ENCODE results near the gene NSFL1C. TPM values are rescaled to one million over a fixed set of nuclear protein-coding genes. Genes with fewer than 3 reads are reported as not detected.

Gene NSFL1C
- total RNA-seq, 4 donors from 2014 or later = 33.6 to 62.4 (median 43.6) TPM

DNA sequence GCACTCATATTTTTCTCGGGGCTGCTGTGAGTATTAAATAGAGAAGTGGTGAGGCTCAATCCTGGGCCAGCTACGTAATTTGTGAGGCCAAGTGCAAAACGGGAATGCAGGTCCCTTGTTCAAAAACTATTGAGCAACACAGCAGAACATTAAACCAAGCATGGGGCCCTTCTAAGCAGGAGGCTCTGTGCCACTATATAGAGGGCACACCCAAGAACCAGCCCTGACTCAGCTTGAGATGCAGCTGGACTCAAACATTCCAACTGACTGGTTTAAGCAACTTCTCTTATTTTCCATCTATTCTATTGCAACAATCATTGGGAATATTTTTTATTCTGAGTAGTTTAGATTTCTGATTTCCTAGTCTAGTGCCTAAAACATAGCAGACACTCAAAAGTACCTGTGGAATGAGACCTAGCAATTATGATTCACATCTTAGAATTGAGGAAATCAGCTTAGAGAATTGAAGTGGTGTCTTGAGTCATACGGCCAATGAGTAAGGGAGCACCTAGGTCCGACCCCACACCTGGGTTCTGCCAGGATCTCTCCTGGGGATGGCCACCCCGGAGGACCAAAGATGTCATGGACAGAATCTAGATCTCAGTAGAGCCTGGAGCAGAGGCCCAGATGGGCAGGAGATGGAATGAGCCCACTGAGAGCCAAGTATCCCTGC, 23.3 kb upstream of the NSFL1C start:
- Histone ChIP-seq H3K4me1 (peaks cover 0 to 10% (median 0%) of the 10 kb centered on the region in 4 donors), H3K27ac (replicated peaks in 1 of 4) (peak overlapping the region in 3 of 4 donors; percentile 58 to 65 (median 63)), H3K36me3 (no peaks in the 10 kb centered on the region), H3K27me3 (peaks cover 0 to 8% (median 0%) of the 10 kb centered on the region in 4 donors), H3K9me3 (no peaks in the 10 kb centered on the region), H3K4me3 (peak overlapping the region; percentile 24 to 44 (median 32))
- 64% methylated on average over 6 of the region's 6 CpGs for WGBS
- intact Hi-C loops (cut with DNase I) = no loop called here
- DNase-seq (ENCODE audit: extremely low spot score) = peak; percentile 88
- TF ChIP-seq POLR2A (IDR thresholded peaks at IDR 0.05; ENCODE audit: low read depth) (peak; percentile 18), POLR2AphosphoS5 (IDR thresholded peaks at IDR 0.05) (peak in 1 of 2 donors; percentile 47), EP300 (IDR thresholded peaks at IDR 0.05) (no peak)
- TF ChIP-seq, protein P1, sequence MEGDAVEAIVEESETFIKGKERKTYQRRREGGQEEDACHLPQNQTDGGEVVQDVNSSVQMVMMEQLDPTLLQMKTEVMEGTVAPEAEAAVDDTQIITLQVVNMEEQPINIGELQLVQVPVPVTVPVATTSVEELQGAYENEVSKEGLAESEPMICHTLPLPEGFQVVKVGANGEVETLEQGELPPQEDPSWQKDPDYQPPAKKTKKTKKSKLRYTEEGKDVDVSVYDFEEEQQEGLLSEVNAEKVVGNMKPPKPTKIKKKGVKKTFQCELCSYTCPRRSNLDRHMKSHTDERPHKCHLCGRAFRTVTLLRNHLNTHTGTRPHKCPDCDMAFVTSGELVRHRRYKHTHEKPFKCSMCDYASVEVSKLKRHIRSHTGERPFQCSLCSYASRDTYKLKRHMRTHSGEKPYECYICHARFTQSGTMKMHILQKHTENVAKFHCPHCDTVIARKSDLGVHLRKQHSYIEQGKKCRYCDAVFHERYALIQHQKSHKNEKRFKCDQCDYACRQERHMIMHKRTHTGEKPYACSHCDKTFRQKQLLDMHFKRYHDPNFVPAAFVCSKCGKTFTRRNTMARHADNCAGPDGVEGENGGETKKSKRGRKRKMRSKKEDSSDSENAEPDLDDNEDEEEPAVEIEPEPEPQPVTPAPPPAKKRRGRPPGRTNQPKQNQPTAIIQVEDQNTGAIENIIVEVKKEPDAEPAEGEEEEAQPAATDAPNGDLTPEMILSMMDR (IDR thresholded peaks at IDR 0.05) = no peak

DNA sequence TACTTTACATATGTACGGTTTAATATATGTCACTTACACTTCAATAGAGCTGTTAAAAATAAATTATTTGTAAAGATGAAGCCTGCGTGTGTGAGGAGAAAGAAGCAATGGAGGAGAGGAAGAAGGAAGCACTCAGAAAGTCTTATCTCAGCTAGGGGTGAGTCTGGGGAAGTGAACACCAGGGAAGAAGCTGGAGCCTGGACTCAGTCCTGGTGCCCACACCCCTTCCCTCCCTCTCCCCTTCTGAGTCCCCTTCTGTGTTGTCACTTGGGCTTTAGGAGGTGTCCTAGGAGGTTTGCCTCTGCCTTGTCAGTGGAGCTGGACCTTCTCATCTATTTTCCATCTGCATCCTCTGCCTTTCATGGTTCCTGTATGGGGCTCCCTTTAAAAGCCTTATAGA, 22.7 kb upstream of the NSFL1C start:
- H3K4me1 ChIP-seq = peaks cover 0 to 10% (median 0%) of the 10 kb centered on the region in 4 donors
- DNase-seq (ENCODE audit: extremely low spot score) = no peak
- H3K9me3 ChIP-seq = no peaks in the 10 kb centered on the region
- peak overlapping the region in 2 of 4 donors; percentile 35 to 52 for H3K27ac ChIP-seq (replicated peaks in 1 of 4)
- H3K4me3 ChIP-seq = peak overlapping the region in 3 of 4 donors; percentile 14 to 37 (median 15)
- H3K36me3 ChIP-seq = no peaks in the 10 kb centered on the region
- H3K27me3 ChIP-seq = peaks cover 0 to 8% (median 0%) of the 10 kb centered on the region in 4 donors
- intact Hi-C loops (cut with DNase I) = no loop called here
- no peak for TF ChIP-seq POLR2AphosphoS5 (IDR thresholded peaks at IDR 0.05)
- no peak for TF ChIP-seq EP300 (IDR thresholded peaks at IDR 0.05)
- TF ChIP-seq, protein P1 (IDR thresholded peaks at IDR 0.05) = no peak
- TF ChIP-seq POLR2A (IDR thresholded peaks at IDR 0.05; ENCODE audit: low read depth) = no peak
- 61% methylated on average over 2 of the region's 2 CpGs for WGBS

DNA sequence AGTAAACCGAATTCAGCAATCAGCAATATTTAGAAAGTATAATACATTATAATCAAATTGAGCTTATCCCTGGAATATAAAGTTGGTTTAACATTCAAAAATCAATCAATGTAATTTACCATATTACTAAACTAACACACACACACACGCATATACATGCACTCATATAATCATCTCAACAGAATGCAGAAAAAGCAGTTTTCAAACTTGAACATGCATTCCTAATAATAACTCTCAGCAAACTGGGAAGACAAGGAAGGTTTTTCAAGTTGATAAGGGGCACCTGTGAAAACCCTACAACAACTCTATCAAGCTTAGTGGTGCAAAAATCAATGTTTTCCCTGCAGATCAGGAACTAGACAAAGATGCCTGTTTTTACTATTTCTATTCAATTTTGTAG, 19.9 kb upstream of the NSFL1C start:
- peaks cover 0 to 2% (median 0%) of the 10 kb centered on the region in 4 donors for H3K4me1 ChIP-seq
- H3K9me3 ChIP-seq = no peaks in the 10 kb centered on the region
- H3K27ac ChIP-seq (replicated peaks in 1 of 4) = no peak overlapping the region
- no peak overlapping the region for H3K4me3 ChIP-seq
- no peaks in the 10 kb centered on the region for H3K36me3 ChIP-seq
- 76% methylated on average over 2 of the region's 2 CpGs for WGBS
- H3K27me3 ChIP-seq = peaks cover 0 to 17% (median 0%) of the 10 kb centered on the region in 4 donors
- TF ChIP-seq POLR2A (IDR thresholded peaks at IDR 0.05; ENCODE audit: low read depth) (no peak), POLR2AphosphoS5 (IDR thresholded peaks at IDR 0.05) (no peak), EP300 (IDR thresholded peaks at IDR 0.05) (no peak)
- TF ChIP-seq, protein P1 (IDR thresholded peaks at IDR 0.05) = no peak
- DNase-seq (ENCODE audit: extremely low spot score) = no peak
- intact Hi-C loops (cut with DNase I) = no loop called here

DNA sequence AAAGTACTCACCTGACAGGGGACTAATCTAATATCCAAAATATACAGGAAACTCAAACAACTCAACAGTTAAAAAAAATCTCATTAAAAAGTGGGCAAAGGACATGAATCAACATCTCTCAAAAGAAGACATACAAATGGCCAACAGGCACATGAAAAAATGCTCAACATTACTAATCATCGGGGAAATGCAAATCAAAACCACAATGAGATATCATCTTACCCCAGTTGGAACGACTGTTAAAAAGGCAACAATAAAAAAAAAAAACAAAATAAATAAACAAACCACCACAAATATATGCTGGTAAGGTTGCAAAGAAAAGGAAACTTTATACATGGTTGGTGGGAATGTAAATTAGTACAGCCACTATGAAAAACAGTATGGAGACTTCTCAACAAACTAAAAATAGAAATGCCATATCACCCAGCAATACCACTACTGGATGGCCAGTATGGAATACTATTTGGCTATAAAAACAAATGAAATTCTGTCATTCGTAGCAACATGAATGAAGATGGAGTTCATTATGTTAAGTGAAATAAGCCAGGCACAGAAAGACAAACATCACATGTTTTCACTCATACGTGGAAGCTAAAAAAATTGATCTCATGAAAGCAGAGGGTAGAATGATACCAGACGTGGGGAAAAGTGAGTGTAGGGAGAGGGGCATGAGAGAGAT, 17.9 kb upstream of the NSFL1C start:
- Histone ChIP-seq H3K27me3 (peaks cover 0 to 12% (median 0%) of the 10 kb centered on the region in 4 donors), H3K9me3 (no peaks in the 10 kb centered on the region), H3K4me1 (no peaks in the 10 kb centered on the region), H3K4me3 (no peak overlapping the region), H3K36me3 (no peaks in the 10 kb centered on the region), H3K27ac (replicated peaks in 1 of 4) (no peak overlapping the region)
- intact Hi-C loops (cut with DNase I) = no loop called here
- TF ChIP-seq POLR2AphosphoS5 (IDR thresholded peaks at IDR 0.05) (no peak), POLR2A (IDR thresholded peaks at IDR 0.05; ENCODE audit: low read depth) (no peak), EP300 (IDR thresholded peaks at IDR 0.05) (no peak)
- TF ChIP-seq, protein P1 (IDR thresholded peaks at IDR 0.05) = no peak
- WGBS = 53% methylated on average over 5 of the region's 5 CpGs
- no peak for DNase-seq (ENCODE audit: extremely low spot score)
